NK-92 (cell line): ENCODE measurements around the gene GGTA1.

Experiments
- DNase-seq: peaks from one replicate; lab custom pipeline; 2025; ENCODE audit not compliant: unreplicated experiment; lab: John Stamatoyannopoulos, UW

GGTA1 gene

DNA sequence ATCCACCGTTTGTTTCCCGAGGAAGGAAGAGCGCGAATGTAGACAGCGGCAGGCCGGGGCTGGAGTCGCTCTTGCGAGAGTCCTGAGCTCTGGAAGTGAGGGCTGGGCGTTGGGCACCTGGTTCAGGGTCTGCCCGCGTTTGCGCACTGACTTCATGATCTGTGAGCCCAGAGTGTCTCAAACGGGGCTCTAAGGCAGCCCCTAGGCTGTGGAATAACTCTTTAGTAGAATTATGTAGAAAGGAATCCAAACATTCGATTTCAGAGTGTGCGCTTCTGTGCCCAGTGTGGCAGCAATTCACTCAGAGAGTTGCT, 478 bp upstream of the GGTA1 start:
- DNase-seq = no peak

DNA sequence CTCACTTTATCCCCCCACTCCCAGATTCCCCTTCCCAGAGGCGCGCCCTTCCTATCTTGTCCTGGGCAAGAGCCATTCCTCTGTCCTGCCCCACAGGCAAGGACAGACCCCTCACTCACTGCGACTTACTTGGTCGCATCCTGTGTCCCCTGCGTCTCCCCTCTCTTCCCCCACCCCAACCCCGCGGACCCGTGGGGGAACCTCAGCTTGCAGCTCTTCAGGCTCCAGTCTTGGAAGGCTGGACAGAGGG, 542 bp downstream of the GGTA1 start:
- DNase-seq = no peak

- DNase-seq = no peak
Observed at GRCh38 chr9:121498487-121499176, 1.0 kb downstream of the GGTA1 start.

- DNase-seq = no peak
Observed at GRCh38 chr9:121498150-121498486, 1.5 kb downstream of the GGTA1 start.

- DNase-seq = no peak
Observed at GRCh38 chr9:121495976-121496375, 3.7 kb downstream of the GGTA1 start.

DNA sequence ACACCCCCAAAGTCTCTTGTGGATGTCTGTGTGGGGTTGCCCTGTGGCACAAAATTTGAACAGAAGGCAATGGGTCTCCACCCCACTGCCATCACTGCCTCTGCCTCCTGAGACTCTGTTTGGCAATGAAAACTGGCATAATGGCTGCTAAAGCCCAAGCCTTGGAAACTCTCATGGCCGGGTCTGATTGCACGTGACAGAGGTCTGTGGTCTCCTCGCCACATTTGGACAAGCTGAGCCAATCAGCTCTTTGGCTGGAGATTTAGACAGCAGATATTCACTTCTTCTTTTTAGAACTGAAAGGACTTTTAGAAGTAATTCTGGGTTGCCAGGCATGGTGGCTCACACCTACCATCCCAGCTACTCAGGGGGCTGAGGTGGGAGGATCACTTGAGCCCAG, 5.5 kb downstream of the GGTA1 start:
- no peak for DNase-seq

DNA sequence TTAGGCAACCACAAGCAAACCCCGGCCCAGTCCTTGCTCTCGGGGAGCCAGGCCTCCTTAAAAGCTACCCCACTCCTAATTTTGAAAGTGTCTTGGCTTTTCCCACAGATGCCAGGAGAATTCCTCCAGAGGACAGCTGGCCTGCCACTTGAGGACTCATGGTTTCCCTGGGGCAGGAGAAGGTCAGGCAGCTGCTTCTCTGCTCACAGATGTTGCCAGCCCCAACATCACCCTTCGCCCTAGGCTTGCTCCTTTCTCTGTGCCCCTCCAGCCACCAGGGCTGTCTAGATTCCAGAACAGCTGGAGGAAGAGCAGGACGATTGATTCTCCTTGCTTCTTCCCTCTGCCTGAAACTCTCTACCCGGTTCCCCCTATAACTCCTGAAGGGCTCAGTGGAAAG, 8.5 kb downstream of the GGTA1 start:
- no peak for DNase-seq

DNA sequence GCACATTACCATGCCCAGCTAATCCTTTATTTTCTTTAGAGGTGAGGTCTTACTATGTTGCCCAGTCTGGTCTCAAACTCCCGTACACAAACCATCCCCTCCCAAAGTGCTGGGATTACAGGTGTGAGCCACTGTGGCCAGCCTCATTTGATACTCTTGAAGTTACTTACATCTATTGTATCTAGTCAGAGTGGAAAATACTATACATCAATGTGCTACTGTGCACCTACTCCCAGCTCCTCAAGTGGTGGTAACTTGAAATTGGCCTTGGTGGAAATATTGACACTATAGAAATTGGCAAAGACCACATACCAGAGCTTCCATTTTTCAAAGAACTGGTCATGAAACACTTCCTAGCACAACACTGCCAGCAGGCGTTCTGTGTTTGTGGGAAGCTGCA, 10.3 kb downstream of the GGTA1 start:
- no peak for DNase-seq

DNA sequence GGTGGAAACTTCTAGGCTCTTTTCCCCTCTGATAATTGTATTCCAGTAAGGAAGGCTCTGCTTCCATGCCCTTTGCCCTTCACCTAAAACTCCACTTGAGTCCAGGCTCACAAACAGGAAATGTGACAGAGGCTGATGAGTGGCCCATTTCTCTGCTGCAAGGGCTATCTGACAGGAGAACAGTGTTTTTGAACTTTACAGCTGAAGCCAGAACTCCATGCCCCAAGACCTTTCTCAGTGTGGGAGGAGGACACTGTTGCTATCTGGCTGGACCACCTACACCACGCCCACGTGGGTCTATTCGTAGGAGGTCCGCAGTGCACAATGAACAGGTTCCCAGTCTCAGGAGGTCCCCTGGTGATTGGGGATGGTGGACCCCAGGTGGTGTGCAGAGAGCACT, 13.6 kb downstream of the GGTA1 start:
- DNase-seq = no peak

DNA sequence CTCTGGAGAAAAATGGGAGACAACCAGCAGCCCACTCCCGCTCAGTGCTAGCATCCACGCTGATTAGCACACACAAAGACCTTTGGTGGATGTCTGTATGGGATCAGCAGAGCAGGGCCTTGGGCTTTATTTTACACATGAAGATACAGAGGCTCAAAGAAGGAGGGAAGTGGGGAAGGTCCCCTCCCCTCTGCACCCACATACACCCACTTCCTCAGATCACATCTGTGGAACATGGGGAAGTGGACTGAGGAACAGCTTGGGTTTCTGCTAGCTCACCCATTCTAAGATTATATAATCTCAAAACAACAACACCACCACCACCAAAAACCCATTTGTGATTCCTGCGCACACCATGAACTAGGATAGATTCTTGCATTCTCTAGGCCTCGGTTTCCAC, 14.0 kb downstream of the GGTA1 start:
- DNase-seq = no peak

DNA sequence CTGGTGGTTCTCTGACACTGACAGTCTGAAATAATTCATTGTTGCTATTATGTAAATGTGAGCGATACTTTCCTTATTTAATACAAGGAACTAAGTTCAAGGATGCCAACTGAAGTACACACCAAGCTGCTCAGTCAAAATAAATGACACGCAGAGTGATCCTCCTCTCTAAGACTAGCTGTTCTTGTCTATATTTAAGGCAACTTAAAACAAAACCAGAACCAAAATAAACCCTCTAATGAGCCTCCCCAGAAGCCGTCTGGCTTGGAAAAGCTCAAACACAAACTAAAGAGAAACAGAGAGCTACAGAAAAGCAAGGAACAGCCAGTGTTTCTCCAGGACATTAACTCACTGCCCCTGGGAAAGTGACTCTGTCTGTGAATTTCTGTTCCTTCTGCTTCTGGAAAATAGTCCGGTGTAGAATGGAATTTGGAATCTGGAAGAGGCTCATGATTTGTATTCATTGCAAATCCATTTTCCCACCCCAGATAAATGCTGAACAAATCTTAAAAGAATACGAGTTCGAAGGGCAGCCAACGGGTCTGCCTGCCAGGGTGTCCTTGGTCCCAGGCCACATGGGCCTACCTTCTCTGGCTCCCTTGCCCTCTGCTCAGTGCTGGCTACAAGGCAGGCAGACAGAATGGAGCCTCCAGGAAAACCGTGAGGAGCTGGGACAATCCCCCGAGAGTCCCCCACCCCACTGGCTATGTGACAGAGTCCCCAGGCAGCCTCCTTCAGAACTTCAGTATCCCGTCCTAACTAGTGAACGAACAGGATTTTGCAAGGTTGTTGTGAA, 14.8 kb downstream of the GGTA1 start:
- DNase-seq = no peak

GRCh38 chr9:121483473-121484031, 16.1 kb downstream of the GGTA1 start:
- DNase-seq = no peak

DNA sequence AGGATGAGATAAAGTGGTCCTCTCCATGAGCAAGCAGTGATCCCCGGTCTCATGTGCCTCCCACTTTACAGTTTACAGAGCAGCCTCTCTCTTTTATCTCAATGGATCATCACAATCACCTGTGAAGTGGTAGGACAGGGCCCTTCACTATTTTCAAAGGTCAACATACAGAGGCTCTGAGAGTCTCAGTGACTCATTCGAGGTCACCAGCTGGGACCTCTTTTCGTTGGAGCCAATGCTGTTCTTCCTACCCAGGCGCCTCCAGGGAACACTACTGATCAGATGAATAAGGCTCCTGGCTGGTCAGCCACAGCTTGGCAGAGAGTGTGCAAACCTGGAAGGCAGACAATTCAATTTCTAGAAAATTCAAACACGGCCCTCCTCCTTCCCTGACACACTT, 16.6 kb downstream of the GGTA1 start:
- no peak for DNase-seq

GRCh38 chr9:121478816-121479676, 20.6 kb downstream of the GGTA1 start:
- DNase-seq = no peak

- DNase-seq = no peak
Observed at GRCh38 chr9:121476156-121476555, 23.5 kb downstream of the GGTA1 start.

GRCh38 chr9:121474231-121474947, 25.3 kb downstream of the GGTA1 start:
- no peak for DNase-seq

- DNase-seq = no peak
Observed at GRCh38 chr9:121473229-121473628, 26.4 kb downstream of the GGTA1 start.

DNA sequence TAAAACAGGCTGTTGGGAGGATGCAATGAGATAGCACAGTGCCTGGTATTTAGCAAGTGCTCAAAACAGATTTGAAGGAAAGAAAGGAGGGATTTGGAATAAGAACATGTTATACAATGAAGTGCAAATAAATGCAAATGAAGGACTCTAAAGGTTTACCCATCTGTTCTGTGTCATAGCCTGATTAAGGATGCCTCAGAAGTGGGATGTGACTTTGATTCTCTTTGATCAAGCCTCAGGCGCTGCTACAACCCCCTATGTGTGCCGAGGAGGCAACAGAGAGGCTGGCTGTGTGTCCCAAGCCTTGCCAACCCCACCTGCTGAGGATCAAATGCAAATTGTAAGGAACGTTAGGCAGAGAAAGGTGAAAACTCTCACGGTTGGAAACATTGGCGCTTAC, 27.2 kb downstream of the GGTA1 start:
- no peak for DNase-seq

DNA sequence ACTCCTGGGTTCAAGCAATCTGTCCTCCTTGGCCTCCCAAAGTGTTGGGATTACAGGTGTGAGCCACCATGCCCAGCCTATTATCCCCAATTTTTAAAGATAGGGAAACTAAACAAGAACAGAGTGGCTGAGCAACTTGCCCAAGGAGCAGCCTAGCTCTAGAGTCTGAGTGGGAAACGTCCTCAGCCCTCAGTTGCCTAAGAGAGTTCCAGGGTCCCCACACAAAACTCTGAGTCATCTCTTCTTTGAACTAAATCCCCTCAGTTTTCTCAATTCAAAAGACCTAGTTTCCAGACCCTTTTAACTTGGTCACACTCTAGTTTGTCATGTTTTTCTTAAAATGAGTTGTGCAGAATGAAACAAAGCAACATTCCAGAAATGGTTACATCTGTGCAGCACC, 33.5 kb downstream of the GGTA1 start:
- DNase-seq = no peak

DNA sequence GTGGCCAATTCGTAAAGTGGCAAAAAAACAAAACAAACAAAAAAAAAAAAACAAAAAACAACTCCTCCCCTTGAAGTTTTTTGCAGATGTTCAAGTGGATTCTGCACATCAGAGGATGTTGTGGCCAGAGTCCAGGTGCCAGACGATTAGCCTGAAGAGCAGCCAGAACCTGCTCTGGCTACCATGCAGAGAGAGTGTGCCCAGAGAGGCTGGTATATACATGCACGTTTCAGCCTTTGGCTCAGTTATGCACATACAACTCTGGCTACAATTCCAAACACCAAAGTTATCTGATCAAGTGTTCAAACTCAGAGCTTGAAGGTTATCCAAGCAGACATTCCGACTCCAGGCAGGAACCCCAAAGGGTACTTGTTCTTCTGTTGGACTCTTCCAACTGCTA, 34.7 kb downstream of the GGTA1 start:
- no peak for DNase-seq

DNA sequence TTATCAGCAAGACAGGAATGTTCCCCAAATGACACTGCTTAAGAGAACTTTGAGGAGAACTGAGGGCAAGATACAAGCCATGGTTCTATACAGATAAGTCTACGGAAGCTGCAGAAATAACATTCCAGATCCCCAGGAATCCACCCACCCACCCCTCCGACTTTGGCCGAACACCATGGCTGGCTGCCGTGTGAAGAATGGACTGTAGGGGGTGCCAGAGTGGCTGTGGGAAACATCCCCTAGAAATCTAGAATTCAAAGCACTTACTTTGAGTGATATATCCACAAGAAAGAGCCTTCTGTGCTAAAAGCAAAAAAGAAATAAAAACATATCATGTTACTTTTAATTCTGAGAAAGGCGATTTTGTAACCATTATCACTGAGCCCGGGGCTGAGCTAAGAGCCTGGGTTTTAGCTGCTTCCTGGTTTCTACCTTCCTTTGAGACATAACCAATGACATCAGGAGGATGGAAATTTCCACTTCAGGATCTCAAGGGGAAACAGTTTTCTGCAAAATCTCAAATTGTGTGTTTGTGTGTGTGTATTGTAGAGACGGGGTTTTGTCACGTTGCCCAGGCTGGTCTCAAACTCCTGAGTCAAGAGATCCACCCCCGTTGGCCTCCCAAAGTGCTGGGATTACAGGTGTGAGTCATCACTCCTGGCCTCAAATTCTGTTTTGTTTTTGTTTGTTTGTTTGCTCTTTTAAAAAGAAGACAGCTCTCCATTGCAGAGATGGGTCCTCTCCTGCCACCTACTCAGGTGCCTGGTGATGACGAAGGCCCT, 36.4 kb downstream of the GGTA1 start:
- no peak for DNase-seq
